Measurements from ENCODE around the gene IL12RB2.
"Not testable (repeated sequence)": the region's sequence is repeated elsewhere in the genome, so short reads cannot be mapped to it uniquely, and the experiment has no call there.

The IL12RB2 gene

DNA sequence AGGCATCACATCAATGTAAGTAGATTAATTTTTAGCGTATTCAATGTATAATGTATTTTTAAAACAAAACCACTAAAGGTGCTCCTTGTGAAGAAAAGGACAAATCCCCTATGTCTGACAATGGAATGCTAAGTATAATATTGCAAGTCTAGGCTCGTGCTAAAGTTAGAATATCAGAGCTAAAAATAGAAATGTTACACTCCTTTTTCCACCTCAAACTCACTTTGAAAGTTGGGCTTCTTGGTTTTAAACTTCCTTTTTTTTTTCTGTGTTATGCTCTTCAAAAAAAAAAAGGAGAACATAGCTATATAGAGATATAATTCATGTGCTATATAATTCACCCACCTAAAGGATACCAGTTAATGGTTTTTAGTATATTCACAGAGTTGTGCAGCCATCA lies 126.2 kb downstream of the IL12RB2 start:
- DNase-seq: no peak

DNA sequence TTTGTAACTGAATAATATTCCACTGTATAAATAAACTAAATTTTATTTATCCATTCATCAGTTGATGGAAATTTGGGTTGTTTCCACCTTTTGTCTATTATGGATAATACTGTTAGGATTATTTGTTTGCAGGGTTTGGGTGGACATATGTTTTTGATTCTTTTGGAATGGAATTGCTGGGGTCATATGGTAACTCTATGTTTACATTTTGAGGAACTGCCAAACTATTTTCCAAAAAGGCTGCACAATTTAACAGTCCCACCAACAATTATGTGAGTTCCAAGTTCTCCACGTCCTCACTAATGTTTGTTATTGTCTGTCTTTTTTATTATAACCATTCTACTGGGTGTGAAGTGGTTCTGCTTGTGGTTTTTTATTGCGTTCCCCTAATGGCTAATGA lies 126.8 kb downstream of the IL12RB2 start:
- DNase-seq: no peak

DNA sequence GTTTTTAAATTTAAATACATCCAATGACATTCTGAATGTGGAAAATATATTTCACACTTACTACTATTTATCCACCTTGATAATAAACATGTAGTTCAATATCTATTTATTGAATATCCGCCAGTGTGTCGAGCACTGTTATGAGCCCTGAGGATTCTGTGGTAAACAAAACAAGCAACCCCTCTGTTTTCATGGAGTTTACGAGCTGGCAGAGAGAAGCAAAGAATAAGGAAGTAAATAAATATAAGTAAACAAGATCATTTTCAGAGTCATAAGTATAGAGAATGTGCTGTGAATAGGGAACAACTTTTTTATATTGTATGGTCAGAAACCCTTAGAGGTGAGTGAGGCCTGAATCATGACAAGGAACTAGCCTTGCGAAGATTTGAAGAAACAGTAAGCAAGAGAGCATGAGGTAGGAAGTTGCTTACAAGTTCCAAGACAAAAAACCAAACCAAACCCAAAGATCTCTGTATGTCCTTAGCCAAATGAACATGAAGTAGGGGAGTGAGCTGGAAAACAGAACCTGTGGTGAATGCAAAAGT lies 128.9 kb downstream of the IL12RB2 start:
- no peak for DNase-seq

DNA sequence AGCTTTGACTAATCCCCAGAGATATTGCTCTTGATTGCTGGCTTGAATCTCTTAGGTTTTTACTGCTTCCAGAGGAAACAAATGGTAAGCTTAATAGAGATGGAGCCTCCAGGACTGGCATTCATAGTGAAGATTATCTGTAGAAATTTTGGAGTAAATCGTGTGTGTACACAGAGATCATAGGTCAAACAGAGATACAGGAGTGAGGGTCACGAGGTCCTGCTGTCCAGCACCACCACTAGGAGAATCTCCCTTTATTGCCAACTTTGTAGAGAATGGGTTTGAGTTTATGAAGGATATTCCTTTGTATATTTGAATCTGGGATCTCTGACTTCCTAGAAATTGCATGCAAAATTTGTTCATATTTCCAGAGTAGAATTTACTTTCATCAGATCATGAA lies 130.3 kb downstream of the IL12RB2 start:
- DNase-seq: no peak

DNA sequence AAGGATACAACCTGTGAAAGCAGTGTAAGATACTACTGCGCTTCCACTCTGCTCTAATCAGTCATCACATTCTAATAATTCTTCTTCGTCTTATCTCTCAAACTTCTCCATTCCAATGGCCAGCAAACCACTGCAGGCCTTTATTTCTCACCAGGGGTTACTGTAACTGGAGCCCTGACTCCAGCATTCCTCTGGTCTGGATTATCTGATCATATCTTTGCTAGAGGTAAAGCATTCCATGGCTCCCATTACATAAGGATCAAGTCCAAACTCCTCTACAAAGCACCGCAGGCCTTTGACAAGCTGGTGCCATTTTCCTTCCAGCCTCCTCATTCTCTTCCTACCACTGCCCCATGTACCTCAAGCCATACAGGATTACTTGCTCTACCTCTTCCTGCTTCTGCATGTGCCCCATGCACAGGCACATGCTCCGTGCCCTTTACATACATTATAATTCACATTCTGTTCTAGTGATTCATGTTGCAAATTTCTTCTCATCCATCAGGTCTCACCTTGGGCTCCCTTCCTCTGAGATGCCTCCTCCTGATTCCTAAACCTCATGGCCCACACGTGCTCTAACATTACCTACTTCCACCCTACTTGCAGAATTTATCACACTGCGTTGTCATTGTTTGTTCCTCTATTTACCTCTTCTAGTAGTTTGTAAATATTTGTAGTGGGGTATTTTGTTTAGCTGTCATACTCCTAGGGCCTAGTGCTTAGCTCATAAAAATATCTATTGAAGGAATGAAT lies 131.8 kb downstream of the IL12RB2 start:
- no peak for DNase-seq

DNA sequence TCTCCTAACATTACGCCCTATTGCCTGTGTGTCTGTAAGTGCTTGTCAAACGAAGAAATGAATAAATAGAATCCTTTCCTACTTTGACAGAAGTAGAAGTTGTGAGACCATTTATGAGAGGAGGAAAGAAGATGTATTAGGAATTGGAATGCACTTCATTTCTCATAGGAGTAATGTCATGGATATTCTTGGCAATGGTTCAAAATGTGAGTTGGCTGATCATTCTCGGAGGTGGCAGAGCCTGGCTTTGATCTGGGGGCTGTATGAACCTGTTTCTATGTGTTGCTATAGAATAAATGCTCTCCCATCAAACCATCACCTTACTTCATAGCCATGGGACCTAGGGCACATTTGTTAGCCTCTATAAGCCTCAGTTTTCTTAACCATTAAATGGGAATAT lies 132.7 kb downstream of the IL12RB2 start:
- DNase-seq: no peak

DNA sequence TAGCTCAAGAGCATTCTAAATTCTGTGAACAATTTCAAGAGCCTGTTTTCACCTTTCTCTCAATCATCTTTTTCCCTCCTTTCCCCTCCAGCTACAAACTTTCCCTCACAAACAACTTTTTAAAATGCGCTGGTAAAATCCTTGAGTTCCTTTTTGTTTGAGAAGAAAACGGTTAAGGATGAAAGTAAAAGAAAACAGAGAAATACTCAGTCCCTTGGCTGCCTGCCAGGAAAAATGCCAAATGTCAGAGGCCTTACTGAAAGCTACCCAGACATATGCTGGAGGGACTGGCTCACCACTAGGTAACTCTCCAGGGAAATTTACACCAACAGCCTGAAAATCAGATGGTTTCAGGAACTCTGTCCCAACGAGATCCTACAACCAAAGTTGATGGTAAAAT lies 133.5 kb downstream of the IL12RB2 start:
- DNase-seq: peak; percentile 38

DNA sequence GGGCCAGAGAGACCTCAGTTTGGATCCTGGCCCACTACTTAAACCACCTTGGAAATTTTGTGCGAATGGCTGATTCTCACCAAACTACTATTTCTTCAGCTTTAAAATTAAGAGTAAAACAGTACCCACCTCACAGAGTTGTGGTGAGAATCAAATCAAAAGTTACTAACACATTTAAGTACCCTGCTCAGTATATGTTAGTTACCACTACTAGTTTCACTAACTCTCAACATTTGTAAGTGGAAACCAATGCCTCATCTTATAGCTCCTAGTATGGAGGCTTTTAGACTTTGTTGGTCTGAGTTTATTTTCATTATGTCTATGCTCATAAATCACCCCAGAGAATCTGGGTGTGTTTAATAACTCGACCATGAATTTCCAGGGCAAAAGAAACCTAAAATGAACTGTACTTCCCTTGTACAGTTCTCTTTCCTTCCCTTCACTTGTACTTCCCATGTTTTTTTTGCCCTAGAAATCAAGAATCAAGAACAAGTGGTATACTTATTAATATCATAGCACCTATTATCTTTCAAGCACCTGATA lies 134.1 kb downstream of the IL12RB2 start:
- DNase-seq: no peak

DNA sequence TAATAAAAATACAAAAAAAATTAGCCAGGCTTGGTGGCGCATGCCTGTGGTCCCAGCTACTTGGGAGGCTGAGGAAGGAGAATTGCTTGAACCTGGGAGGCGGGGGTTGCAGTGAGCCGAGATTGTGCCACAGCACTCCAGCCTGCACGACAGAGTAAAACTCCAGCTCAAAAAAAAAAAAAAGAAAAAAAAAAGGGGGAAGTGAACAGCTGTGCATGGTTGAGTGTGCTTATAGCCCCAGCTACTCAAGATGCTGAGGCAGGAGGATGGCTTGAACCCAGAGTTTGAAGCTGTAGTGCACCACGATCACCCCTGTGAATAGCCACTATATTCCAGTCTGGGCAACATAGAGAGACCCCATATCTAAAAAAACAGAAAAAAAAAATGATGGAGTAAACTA lies 138.3 kb downstream of the IL12RB2 start:
- DNase-seq: not testable (repeated sequence)
